Osteocyte (in vitro differentiated cells): ENCODE measurements around the gene ME3. TPM values are rescaled to one million over a fixed set of nuclear protein-coding genes. Genes with fewer than 3 reads are reported as not detected.

Source experiments
- DNase-seq: peaks from one replicate; pipeline ENCODE4 v3.0.0; 2021; ENCODE audit warnings: mixed read lengths; ENCODE audit not compliant: unreplicated experiment; ENCODE audit errors: extremely low spot score
- H3K27ac Mint-ChIP-seq: one replicate; pipeline ENCODE4 v1.8.0; 2021; ENCODE audit warnings: mild to moderate bottlenecking, mixed read lengths; ENCODE audit not compliant: unreplicated experiment
- H3K27me3 Mint-ChIP-seq: one replicate; pipeline ENCODE4 v1.8.0; 2021; ENCODE audit warnings: mixed read lengths; ENCODE audit not compliant: unreplicated experiment
- H3K36me3 Mint-ChIP-seq: one replicate; pipeline ENCODE4 v1.8.0; 2021; ENCODE audit warnings: mixed read lengths; ENCODE audit not compliant: unreplicated experiment
- H3K4me1 Mint-ChIP-seq: one replicate; pipeline ENCODE4 v1.8.0; 2021; ENCODE audit warnings: mixed read lengths; ENCODE audit not compliant: unreplicated experiment
- H3K4me3 Mint-ChIP-seq: one replicate; pipeline ENCODE4 v1.8.0; 2021; ENCODE audit warnings: mild to moderate bottlenecking, moderate library complexity, mixed read lengths; ENCODE audit not compliant: unreplicated experiment
- H3K9me3 Mint-ChIP-seq: one replicate; pipeline ENCODE4 v1.8.0; 2021; ENCODE audit warnings: mixed read lengths; ENCODE audit not compliant: unreplicated experiment
- CTCF ChIP-seq: fragments of 200-600 bp; sonication (generic); IDR thresholded peaks from 2 replicates; pipeline ENCODE4 v1.5.0; 2021; ENCODE audit warnings: antibody characterized with exemption, mild to moderate bottlenecking, moderate library complexity
- total RNA-seq: library from RNA; stranded (reverse); gene quantifications from 2 replicates; pipeline ENCODE4 v1.2.1, GENCODE V29; 2021

ME3 gene
- total RNA-seq, 1 donor from 2014 or later, result 19.5 TPM

- Mint-ChIP-seq H3K4me3 (peak overlapping the region; percentile 75), H3K27ac (peak overlapping the region; percentile 87), H3K36me3 (peaks cover 21% of the 10 kb centered on the region), H3K9me3 (no peaks in the 10 kb centered on the region), H3K4me1 (peaks cover 56% of the 10 kb centered on the region), H3K27me3 (no peaks in the 10 kb centered on the region)
- DNase-seq, result no peak
- TF ChIP-seq CTCF, result peak; percentile 15
Measured at GRCh38 chr11:86671531-86672006, 847 bp downstream of the ME3 start.

DNA sequence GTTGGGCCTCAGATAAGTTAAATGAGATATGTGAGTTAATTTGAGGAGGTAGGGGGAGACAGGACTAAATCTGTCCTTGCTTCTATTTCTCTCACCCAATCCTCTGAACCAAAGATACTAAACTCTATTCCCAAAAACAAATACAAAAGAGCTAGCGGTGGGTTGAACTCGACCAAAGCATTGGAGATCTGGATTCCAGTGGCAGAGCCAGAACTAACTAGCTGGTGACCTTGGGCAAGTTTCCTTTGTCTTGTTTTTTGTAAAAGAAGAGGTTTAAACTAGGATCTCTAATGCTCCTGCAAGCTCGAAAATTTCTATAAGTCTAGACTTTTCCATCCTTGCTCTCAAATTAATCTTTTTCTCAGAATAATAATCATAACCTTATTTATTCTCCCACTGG, 1.5 kb downstream of the ME3 start:
- no peak for DNase-seq
- H3K4me1 Mint-ChIP-seq, result peaks cover 53% of the 10 kb centered on the region
- H3K9me3 Mint-ChIP-seq, result no peaks in the 10 kb centered on the region
- H3K27ac Mint-ChIP-seq, result peak overlapping the region; percentile 87
- no peak for TF ChIP-seq CTCF
- no peaks in the 10 kb centered on the region for H3K27me3 Mint-ChIP-seq
- peaks cover 21% of the 10 kb centered on the region for H3K36me3 Mint-ChIP-seq
- H3K4me3 Mint-ChIP-seq, result peak overlapping the region; percentile 75

- Mint-ChIP-seq H3K9me3 (no peaks in the 10 kb centered on the region), H3K4me3 (peak overlapping the region; percentile 75), H3K27ac (no peak overlapping the region), H3K27me3 (no peaks in the 10 kb centered on the region), H3K4me1 (peaks cover 50% of the 10 kb centered on the region), H3K36me3 (peaks cover 26% of the 10 kb centered on the region)
- no peak for DNase-seq
- no peak for TF ChIP-seq CTCF
Measured at GRCh38 chr11:86670181-86670580, 2.2 kb downstream of the ME3 start.

DNA sequence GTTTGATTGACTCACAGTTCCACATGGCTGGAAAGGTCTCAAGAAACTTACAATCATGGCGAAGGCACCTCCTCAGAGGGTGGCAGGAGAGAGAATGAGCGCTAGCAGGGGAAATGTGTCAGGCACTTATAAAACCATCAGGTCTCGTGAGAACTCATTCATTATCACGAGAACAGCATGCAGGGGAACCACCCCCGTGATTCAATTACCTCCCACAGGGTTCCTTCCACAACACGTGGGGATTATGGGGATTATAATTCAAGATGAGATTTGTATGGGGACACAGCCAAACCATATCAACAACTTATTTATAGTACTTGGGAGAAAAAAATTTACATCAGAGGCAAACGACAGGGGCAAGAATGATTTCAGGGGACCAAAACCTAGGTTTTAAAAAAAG, 3.0 kb downstream of the ME3 start:
- Mint-ChIP-seq H3K4me1 (peaks cover 42% of the 10 kb centered on the region), H3K27ac (peak overlapping the region; percentile 20), H3K36me3 (peaks cover 30% of the 10 kb centered on the region), H3K9me3 (no peaks in the 10 kb centered on the region), H3K27me3 (no peaks in the 10 kb centered on the region), H3K4me3 (no peak overlapping the region)
- no peak for TF ChIP-seq CTCF
- DNase-seq, result no peak

- DNase-seq, result no peak
- H3K27ac Mint-ChIP-seq, result no peak overlapping the region
- peaks cover 40% of the 10 kb centered on the region for H3K4me1 Mint-ChIP-seq
- H3K9me3 Mint-ChIP-seq, result no peaks in the 10 kb centered on the region
- H3K4me3 Mint-ChIP-seq, result no peak overlapping the region
- no peaks in the 10 kb centered on the region for H3K27me3 Mint-ChIP-seq
- TF ChIP-seq CTCF, result no peak
- H3K36me3 Mint-ChIP-seq, result peaks cover 30% of the 10 kb centered on the region
Measured at GRCh38 chr11:86668929-86669328, 3.5 kb downstream of the ME3 start.
